Stimulated activated CD8-positive, alpha-beta memory T cell treated with anti-CD3 and anti-CD28 coated beads, Interleukin-12 subunit alpha, Interleukin-12 subunit beta, amount 100 ng/mL, for 1 hour (primary cell): ENCODE results near the gene SBSN.
"Not testable (repeated sequence)": the region's sequence is repeated elsewhere in the genome, so short reads cannot be mapped to it uniquely, and the experiment has no call there.

Source experiments
- DNase-seq: peaks from one replicate; pipeline ENCODE4 v3.0.0-alpha.2; 2020; ENCODE audit warnings: low read depth

SBSN gene

DNA sequence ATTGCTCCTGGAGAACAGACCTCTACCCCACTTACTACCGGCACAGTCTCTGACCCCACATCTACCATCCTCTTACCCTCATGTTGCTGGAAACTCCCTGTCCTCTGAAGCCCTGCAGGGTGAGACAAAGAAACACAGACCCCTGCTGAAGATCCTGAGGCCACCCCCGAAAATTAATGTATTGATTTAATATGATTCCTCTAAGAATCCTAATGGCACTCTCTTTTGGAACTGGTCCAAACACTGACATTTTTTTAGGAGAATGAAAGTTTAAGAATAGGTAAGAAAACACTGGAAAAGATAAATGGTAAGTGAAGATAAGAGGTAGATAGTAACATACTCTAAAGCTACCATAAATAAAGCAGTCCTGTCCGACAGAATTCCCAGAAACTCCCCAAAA, 20.0 kb downstream of the SBSN start:
- no peak for DNase-seq

DNA sequence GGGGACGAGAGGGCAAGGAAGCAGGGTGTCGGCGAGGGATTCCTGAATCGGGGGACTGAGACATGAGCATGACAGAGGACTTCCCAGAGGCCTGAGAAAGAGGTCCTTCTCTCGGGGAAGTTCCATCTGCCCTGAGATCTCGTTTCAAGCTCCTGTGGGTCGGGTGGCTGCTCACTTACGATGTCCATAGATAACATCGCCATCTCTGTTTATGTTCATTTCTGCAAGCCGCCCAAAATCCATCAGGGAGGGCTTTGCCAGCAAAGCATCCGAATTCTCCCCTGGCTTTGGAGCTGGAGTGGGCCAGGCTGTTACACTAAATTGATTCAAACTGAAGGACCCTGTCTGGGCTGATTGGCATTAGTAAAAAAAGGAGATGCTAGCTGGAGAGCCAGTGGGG, 20.6 kb downstream of the SBSN start:
- no peak for DNase-seq

DNA sequence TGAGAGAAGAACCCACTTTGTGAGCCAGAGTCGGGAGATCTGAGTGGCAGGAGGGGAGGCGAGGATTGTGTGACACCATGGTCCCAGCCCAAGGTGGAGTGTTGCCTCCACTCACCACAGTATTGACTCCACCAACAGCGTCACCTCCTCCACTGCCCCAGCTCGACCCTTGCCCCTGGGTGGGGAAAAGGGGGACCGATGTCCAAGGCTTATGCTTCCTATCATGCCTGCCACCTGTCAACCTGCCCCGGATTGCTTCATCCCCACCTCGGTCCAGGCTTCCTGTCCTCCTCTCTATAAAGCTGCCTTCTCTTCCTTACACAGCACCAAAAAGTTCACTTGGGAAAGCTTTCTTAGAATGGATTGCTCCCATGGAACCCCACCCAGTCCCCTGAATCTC, 22.1 kb downstream of the SBSN start:
- DNase-seq = no peak

DNA sequence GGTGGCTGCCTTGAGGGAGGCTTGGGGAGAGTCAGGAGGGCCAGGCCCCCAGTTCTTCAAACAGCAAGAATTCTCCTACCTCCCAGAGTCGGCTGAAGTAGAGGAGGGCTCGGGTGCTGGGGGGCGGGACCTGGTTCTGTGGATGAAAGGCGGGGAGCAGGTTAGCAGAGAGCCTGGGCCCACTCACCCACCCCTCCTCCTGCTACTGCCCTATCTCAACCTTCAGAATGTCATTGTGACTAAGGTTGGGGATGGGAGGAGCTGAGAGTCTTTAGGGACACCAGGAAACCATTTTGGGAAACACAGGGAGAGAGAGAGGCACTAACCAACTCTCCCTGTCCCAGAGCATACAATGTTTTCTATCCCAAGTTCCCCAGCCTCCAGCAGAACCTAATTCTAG, 25.4 kb downstream of the SBSN start:
- no peak for DNase-seq

DNA sequence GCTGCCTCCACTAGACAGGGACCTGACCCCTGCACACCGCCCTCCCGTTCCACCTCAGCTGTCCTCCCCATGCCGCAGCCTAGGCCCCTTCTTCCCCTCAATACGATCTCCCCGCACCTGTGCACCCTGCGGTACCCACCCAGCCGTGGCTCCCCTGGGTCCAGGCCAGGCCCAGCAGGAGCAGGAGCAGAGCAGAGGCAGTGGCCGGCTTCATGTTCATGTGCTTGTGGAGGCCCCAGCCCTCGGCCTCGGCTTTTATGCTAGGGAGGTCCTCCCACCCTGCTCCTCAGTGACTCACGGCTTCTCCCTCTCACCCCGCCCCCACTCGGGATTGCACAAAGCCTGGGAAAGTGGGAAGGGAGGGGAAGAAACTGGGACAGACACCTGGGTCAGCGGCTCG, 26.4 kb downstream of the SBSN start:
- no peak for DNase-seq

DNA sequence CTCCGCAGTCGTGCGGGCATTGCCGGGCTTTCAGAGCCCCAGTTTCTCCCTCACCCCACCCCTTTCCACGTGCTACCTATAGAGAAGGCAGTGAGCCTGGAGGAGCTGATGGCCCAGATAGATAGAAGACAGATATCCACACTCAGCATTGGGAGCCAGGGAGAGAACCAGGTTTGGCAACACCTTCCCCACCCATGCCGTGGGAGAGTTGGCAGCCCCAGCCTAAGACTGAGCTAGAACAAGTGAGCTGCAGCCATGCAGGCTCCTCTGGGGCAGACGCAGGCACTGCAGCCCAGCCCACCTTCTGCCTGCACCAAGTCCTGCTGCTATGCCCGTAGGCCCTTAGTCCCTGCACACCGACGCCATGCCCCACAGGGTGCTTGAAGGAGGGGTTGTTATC, 27.5 kb downstream of the SBSN start:
- DNase-seq = no peak

DNA sequence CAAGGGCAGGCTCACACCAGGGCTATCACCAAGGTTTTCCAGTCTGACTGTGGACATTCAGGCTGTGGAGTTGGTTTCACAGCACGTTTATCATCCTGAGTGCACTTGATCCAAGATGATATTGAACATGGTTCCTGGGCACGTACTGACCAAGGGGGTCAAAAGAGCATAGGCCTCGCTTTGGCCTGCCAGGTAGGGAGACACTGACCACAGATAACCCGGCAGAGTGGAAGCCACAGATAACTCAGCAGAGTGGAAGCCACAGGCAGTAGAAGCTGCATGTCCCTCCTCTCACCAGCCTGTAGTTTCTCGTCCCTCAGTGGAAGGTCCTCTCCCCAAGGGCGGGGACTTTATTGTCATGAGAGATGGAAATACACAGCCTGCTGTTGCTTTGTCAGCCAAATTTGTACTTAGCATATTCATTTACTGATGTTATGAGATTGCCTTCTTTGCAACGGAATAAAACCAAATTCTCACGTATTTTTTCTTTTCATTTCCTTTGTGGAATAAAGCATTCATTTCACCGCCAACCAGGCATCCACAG, 29.1 kb downstream of the SBSN start:
- DNase-seq = no peak

DNA sequence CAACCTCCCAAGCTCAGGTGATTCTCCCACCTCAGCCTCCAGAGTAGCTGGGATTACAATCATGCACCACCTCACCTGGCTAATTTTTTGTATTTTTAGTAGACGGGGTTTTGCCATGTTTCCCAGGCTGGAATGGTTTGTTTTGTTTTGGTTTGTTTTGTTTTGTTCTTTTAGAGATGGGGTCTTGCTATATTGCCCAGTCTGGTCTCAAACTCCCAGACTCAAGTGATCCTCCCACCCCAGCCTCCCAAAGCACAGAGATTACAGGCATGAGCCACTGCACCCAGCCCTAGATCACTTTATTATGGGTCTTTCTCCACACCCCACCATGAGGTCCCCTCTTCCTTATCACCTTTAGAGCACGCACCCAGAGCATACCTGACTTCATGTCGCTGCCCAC, 29.9 kb downstream of the SBSN start:
- DNase-seq = no peak

DNA sequence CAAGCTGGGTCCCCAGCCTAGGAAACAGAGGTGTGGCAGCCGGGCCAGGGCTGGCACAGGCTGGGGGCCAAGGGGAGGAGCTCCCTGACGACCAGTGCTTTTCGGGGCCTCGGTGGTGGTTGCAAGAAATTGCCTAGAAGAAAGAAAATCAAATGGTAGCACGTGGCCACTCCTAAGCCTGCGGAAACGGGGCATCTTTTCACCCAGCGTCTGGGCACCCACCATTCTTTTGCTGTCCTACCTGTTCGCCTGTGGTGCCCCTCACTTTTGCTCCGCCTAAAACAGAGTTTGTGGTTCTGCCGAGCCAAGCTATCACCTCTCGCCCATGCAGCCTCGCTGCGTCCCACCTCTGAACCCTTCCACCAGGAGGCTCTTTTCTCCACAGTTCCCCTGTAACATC, 30.7 kb downstream of the SBSN start:
- DNase-seq = no peak

DNA sequence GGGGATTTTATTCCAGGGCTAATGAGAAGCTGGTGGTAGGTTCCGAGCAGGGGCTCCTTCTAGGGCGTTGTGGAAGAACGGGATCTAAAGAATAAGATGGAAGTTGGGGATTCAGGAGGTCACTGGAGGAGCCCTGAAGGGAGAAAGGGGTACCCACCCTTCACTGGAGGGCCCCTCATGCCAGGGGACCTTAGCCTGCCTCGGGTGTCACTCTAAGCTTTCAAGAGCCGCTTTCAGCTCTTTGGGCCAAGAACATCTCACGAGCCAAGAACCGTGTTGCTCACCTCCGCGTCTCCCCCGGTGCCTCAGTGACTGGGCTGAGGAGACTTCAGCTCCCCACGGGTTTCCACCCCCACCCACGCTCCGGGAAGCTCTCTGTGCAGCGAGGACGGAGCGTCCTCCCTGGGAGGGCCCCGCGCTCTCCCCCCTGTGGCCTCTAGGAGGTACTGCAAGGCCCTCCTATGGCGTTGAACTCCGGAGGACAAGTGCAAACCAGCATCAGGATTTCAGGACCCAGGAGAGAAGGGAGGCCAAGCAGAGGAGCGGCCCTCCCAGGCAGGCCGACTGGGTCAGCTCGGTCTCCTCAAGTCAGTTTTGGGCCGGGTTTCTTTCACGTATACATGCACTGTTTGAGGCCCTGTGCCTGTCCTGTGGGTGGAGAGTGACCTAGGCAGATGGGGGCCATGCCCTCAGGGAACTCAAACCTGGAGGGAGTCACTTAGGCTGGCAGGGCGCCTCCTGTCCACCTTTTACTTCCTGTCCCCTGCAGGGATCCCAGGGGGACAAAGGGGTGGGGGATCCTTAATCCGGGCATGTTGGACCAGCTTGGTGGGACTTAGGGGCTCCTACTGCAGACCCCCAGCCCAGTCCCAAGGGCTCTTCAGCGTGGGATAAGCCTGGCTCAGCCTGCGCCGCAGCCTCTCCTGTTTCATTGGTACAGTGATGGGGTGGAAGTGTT, 32.7 kb downstream of the SBSN start:
- peak; percentile 49 for DNase-seq

DNA sequence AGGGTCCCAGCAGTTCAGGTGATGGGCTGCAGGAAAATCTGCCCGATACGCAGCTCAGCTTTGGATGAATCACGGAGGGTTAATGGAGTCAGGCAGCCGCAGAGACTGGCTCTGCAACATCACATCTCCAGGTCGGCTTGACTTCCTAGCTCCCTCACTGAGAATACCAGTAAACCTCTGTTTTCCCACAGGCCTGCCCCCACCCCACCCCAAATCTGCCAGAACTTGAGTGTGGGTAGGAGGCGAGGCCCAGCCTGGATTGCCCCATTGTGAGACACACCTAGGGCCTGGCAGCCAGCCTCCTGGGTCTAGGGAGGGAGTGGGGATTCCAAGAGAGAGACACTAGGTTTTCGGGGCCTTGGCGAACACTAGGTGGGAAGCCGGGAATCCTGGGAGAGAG, 34.1 kb downstream of the SBSN start:
- no peak for DNase-seq

DNA sequence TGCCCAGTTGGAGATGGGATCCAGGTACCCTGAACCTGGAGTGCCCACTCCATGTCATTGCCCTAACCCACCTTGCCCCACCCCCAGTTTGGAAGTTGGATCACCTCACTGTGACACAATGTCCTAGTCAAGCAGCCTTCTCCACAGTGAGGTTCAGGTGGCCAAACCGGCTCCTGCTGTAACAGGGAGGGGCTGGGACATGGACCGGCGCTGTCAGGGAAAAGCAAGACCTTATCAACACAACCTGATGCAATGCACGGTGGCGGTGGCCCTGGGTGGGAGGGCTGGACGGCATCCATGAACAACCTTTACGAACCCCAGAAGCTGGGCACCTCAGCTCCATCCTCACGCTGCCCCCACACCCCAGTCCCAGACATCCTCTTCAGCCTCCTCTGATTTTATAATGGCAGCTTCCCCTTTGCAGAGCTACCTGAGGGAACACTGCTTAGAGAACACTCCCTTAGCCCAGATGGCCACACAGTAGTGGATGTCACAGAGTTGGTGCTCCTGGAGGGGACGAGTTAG, 36.2 kb downstream of the SBSN start:
- DNase-seq = no peak

DNA sequence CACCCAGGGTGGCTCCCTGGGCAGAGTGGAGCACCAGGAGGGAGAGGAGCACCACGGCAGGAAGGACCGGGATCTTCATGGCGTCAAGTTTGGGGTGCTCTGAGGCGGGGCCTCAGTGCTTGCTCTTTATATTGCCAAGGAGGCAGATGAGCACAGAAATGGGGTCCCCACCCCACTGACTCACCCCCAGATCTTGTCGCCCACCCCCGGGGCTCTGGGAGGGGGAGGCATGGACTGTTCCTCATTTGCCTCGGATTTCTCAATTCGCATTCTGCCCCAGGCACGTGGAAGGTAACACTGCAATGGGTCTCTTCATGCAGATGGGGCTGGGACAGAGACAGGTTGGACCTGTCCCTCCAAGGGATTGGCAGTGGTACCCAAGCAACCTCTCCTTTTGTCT, 37.7 kb downstream of the SBSN start, which contains the start of gene KRTDAP:
TSS of gene KRTDAP (minus strand) at position 101 of the 400 bp plus-strand sequence. CDS start at position 79, 22 bp downstream.
- DNase-seq = no peak

DNA sequence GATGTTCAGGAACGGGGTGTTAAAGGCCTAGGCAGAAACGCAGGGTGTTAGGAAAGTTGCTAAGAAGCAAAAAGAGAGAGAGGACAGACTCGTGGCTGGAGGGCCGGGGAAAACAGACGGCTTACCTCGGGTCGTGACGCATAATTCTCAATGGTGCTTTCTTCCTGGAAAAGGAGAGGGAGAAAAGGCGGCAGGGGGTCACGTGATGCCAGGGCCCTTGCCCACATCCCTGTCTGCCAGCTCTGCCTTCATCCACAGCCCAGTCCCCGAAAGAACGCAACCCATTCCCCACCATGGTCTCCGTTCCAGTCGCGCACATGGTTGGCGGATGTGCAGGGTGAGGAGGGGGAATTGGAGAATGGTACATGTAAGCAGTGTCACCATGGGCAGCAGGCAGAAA, 39.4 kb downstream of the SBSN start:
- DNase-seq = no peak

DNA sequence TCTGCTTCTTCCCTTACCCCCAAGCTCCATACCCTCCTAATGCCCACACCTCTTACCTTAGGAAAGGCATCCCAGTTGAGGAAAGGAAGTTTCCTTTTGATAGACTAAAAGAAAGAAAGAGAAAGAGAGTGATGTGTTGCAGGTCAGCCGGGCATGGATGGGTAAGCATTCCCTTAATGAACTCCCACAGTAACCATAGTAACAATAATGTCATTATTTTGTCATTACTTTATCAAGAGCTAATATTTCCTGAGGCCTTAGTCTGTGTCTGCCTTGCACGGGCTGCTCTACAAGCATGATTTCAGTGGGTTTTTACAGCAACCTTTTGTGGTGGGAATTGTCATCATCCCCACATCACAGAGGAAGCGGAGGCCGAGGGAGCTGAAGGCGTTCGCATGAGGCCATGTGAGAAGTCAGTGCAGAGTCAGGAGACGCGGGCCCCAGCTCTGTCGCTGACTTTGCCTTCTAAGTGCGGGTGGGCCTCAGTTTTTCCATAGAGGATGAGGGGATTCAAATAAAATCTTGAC, 40.4 kb downstream of the SBSN start:
- DNase-seq = no peak

DNA sequence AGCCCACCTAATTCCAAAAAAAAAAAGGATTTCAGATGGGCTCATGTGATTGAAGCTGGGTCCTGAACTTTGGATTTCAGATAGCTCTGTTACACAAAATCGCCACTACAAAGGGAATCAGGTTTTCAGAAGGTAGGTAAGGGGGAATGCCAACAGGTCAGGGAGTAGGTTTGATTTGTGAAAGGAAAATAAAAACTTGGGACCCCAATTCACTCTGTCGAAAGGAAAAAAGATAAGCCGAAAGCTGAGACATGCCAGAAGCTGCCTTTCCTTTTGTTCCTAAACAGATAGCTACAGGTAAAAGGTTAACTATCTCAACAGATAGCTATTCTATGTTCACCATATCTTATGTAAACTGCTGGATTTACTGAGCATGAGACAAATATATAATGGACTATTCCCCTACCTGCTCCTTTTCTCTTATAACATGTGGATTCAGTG, 41.8 kb downstream of the SBSN start:
- DNase-seq = no peak

DNA sequence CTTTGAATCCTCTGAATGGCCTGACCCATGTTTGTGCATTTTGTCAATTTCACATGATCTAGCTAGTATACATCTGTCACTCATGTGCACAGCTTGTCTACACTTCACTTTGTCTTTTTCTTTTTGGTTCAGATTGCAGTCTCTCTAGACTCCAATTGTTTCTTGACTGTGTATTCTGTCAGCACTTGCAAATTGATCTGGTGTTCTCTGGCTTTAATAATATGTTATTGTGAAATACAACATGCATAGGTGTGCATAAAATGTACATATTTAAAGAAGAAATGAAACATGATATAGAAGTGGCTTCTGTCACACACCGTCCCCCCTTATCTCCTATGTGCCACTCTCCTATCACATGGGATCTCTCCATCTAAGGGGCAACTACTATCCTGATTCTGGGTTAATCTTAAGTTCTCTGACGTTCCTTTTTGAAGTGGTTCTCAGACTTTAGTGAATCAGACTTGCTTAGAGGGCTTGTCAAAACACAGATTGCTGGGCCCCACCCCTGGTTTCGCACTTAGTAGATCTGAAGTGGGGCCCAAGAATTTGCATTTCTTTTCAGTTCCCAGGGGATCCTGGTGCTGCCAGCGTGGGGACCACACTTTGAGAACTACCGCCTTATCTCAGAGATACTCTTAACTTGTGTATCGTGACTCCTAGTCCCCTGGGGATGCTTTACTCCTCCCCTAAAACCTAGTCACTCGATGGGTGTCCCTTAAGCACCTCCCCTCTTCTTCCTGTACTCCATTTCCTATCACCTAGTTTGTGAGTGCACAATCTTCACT, 43.7 kb downstream of the SBSN start:
- DNase-seq = no peak

DNA sequence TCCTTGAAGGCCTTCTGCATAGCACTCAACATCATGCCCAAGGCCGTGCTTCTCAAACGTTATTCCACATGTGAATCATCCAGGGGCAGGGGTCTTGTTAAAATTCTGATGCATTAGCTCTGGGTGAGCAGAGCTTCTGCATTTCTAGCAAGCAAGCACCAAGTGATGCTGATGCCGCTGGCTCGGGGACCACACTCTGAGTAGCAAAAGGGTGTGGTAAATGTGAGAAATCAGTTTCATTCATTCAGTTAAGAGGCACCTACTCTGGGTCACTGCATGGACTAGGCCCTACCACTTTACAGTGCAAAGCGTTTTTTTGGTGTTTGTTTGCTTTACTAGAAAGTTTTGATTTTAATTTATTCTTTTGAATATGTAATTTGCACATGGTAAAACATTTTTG, 45.0 kb downstream of the SBSN start:
- DNase-seq = no peak

DNA sequence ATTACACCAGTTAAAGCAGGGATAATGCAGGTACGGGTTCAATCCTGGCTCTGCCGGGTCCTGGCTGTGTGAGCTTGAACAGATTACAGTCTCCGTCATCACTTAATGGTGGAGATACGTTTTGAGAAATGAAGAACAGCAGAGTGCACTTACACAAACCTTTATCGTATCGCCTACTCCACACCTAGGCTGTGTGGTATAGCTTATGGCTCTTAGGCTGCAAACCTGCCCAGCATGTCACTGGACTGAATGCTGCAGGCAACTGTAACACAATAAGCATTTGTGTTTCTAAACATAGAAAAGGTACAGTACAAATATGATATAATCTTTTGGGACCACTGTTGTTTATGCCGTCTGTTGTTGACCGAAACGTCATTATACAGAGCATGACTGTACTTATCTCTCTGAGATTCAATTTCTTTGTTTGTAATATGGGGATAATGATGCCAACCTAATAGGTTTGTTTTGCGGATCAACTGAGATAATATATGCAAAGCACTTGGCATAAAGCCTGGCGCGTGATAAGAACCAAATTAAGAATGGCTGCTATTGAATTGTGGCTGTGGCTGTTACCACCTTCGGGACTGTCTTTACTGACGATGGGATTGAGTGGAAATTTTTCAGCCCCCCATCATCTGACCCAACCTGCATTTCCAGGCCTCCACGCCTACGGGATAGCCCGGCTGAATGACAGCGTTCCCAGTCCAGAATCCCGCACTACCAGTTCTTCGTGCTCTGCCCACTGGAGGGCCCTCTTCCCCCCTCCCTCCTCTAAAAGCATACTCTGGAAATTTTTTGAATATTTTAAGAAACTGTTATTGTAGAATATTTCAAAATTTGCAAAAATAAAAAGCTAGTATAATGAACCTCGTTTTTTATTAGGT, 49.1 kb downstream of the SBSN start:
- no peak for DNase-seq

DNA sequence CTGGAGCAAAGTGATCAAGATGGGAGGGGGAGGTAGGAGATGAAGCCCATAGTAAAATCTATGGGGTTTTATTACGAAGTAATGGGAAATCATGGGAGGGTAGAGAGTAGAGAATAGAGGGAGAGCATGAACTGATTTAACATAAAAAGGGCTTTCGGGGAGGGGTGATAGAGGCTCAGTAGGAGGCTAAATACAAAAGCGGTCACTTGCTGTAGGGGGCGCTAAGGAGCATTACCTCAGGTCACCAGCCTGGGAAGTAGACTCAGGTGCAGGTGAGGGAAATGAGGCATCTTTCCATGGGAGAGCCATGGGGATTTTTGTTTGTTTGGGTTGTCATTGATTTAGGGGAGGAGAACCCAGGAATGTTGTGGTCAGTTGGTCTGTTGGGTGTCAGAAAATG, 52.0 kb downstream of the SBSN start:
- no peak for DNase-seq

DNA sequence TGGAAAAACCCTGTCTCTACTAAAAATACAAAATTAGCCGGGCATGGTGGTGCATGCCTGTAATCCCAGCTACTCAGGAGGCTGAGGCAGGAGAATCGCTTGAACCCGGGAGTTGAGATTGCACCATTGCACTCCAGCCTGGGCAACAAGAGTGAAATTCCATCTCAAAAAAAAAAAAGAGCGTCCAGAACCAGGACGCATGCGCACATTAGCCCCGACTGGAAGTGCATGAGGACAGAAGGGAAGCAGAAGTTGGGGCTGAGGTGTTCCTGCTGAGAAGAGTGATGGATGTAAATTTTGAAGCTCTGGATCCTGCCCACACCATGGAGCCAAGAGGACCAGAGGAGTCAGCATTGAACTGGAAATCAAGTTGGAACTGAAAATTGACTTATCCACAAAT, 53.5 kb downstream of the SBSN start:
- not testable (repeated sequence) for DNase-seq
